ENCODE data around the gene PLEKHG4B.
"Not testable (repeated sequence)": the region's sequence is repeated elsewhere in the genome, so short reads cannot be mapped to it uniquely, and the experiment has no call there.

The PLEKHG4B gene

DNA sequence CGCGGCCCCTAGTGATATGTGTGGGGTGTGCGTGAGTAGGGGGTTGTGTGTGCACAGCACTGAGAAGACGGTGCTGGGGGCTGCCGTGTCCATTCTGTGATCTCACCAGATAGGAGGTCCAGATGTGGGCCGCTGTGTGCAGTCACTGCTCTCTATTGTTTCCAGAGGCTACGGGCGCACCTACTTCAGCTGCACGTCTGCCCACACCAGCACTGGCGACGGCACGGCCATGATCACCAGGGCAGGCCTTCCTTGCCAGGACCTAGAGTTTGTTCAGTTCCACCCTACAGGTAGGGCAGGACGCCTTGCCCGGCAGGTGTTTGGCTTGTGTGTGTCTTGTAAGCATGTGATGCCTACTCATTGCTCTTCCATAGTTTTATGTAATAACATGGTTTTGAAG lies 138.7 kb downstream of the PLEKHG4B start:
- H3K27me3 ChIP-seq (ENCODE audit: low read length), result no peaks in the 10 kb centered on the region
- no peaks in the 10 kb centered on the region for H3K9me2 ChIP-seq (replicated peaks; ENCODE audit: insufficient read depth, low read length)
- TF ChIP-seq, protein P1, sequence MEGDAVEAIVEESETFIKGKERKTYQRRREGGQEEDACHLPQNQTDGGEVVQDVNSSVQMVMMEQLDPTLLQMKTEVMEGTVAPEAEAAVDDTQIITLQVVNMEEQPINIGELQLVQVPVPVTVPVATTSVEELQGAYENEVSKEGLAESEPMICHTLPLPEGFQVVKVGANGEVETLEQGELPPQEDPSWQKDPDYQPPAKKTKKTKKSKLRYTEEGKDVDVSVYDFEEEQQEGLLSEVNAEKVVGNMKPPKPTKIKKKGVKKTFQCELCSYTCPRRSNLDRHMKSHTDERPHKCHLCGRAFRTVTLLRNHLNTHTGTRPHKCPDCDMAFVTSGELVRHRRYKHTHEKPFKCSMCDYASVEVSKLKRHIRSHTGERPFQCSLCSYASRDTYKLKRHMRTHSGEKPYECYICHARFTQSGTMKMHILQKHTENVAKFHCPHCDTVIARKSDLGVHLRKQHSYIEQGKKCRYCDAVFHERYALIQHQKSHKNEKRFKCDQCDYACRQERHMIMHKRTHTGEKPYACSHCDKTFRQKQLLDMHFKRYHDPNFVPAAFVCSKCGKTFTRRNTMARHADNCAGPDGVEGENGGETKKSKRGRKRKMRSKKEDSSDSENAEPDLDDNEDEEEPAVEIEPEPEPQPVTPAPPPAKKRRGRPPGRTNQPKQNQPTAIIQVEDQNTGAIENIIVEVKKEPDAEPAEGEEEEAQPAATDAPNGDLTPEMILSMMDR (IDR thresholded peaks at IDR 0.05; ENCODE audit: insufficient read depth, low read length, poor library complexity, severe bottlenecking), result no peak
- no peaks in the 10 kb centered on the region for H3K79me2 ChIP-seq (ENCODE audit: insufficient read depth, low read length)
- H3K9ac ChIP-seq (ENCODE audit: low read length), result no peak overlapping the region
- no peaks in the 10 kb centered on the region; the same call in 1 of the 2 replicates for H3F3A ChIP-seq (ENCODE audit: insufficient read depth)
- H3K9me3 ChIP-seq (ENCODE audit: insufficient read depth, low read length), result no peaks in the 10 kb centered on the region
- H4K20me1 ChIP-seq (ENCODE audit: low read depth, low read length), result no peaks in the 10 kb centered on the region
- peaks cover 5% of the 10 kb centered on the region; the same call in 1 of the 2 replicates for H3K36me3 ChIP-seq (ENCODE audit: low read length)
- H3K4me3 ChIP-seq (ENCODE audit: insufficient read depth, low read length, poor library complexity, severe bottlenecking), result no peak overlapping the region
- no peak overlapping the region for H3K4me2 ChIP-seq (ENCODE audit: low read depth, low read length, poor library complexity, severe bottlenecking)
- no peak overlapping the region for H2AFZ ChIP-seq (ENCODE audit: low read depth, low read length, severe bottlenecking)
- no peak overlapping the region for H3K27ac ChIP-seq (ENCODE audit: low read depth, low read length)

DNA sequence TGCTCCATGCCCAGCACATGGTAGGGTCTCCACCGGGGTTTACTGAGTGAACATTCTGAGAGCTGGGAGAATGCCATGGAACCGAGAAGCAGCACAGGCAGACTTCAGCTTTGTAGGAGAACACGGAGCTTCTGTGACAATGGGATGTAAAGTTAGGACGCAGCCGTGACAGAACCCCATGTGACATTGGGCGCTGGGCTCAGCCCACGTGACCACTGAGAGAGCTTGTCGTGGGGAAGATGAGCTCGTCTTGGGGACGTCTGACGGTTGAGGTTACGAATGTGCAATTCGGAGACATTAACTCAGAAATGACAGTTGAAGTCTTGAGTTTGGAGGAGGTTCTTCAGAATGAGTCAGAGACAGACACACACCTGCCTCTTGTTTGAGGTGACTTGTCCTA lies 139.7 kb downstream of the PLEKHG4B start:
- no peaks in the 10 kb centered on the region for H4K20me1 ChIP-seq (ENCODE audit: low read depth, low read length)
- H3K27ac ChIP-seq (ENCODE audit: low read depth, low read length), result no peak overlapping the region
- H3K9me3 ChIP-seq (ENCODE audit: insufficient read depth, low read length), result no peaks in the 10 kb centered on the region
- H3K4me3 ChIP-seq (ENCODE audit: insufficient read depth, low read length, poor library complexity, severe bottlenecking), result no peak overlapping the region
- H3K36me3 ChIP-seq (ENCODE audit: low read length), result peaks cover 5% of the 10 kb centered on the region; the same call in 1 of the 2 replicates
- no peaks in the 10 kb centered on the region; the same call in 1 of the 2 replicates for H3F3A ChIP-seq (ENCODE audit: insufficient read depth)
- no peaks in the 10 kb centered on the region for H3K9me2 ChIP-seq (replicated peaks; ENCODE audit: insufficient read depth, low read length)
- H3K27me3 ChIP-seq (ENCODE audit: low read length), result no peaks in the 10 kb centered on the region
- no peak overlapping the region for H3K9ac ChIP-seq (ENCODE audit: low read length)
- H2AFZ ChIP-seq (ENCODE audit: low read depth, low read length, severe bottlenecking), result no peak overlapping the region
- TF ChIP-seq, protein P1 (IDR thresholded peaks at IDR 0.05; ENCODE audit: insufficient read depth, low read length, poor library complexity, severe bottlenecking), result no peak
- TF ChIP-seq EZH2phosphoT487 (conservative IDR thresholded peaks at IDR 0.05; ENCODE audit: low read length), result no peak
- H3K79me2 ChIP-seq (ENCODE audit: insufficient read depth, low read length), result no peaks in the 10 kb centered on the region
- no peak overlapping the region for H3K4me2 ChIP-seq (ENCODE audit: low read depth, low read length, poor library complexity, severe bottlenecking)

GRCh38 chr5:233426-233825 lies 141.5 kb downstream of the PLEKHG4B start:
- not testable (repeated sequence) for H3K27me3 ChIP-seq (ENCODE audit: low read length); H3K9me3 ChIP-seq (ENCODE audit: insufficient read depth, low read length); H3K4me2 ChIP-seq (ENCODE audit: low read depth, low read length, poor library complexity, severe bottlenecking); H2AFZ ChIP-seq (ENCODE audit: low read depth, low read length, severe bottlenecking); H3K36me3 ChIP-seq (ENCODE audit: low read length); H3K4me3 ChIP-seq (ENCODE audit: insufficient read depth, low read length, poor library complexity, severe bottlenecking); H3F3A ChIP-seq (ENCODE audit: insufficient read depth); H3K9ac ChIP-seq (ENCODE audit: low read length); H4K20me1 ChIP-seq (ENCODE audit: low read depth, low read length); H3K27ac ChIP-seq (ENCODE audit: low read depth, low read length); H3K79me2 ChIP-seq (ENCODE audit: insufficient read depth, low read length); H3K9me2 ChIP-seq (replicated peaks; ENCODE audit: insufficient read depth, low read length)

DNA sequence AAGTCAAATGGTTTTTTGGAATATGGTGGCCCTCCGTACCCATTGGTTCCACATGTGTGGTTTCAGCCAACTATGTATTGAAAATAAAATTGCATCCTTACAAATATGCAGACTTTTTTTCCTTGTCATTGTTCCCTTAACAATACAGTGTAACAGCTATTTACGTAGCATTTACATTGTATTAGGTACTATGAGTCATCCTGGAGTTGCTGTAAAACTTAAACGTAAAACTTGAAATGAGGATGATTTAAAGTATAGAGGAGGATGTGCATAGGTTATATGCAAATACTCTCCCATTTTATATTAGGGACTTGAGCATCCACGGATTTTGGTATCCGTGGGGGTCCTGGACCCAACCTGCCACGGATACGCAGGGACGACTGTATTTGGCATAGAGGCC lies 142.5 kb downstream of the PLEKHG4B start:
- TF ChIP-seq, protein P1 (IDR thresholded peaks at IDR 0.05; ENCODE audit: insufficient read depth, low read length, poor library complexity, severe bottlenecking), result no peak
- no peak for TF ChIP-seq EZH2phosphoT487 (conservative IDR thresholded peaks at IDR 0.05; ENCODE audit: low read length)
- H4K20me1 ChIP-seq (ENCODE audit: low read depth, low read length), result no peaks in the 10 kb centered on the region
- 0 out of 2 replicates have a peak, but pooled peaks cover 4% of the 10 kb centered on the region for H3K36me3 ChIP-seq (ENCODE audit: low read length)

GRCh38 chr5:235527-235926 lies 143.6 kb downstream of the PLEKHG4B start:
- H3K36me3 ChIP-seq (ENCODE audit: low read length); H3F3A ChIP-seq (ENCODE audit: insufficient read depth); H2AFZ ChIP-seq (ENCODE audit: low read depth, low read length, severe bottlenecking); H3K4me2 ChIP-seq (ENCODE audit: low read depth, low read length, poor library complexity, severe bottlenecking); H3K9me2 ChIP-seq (replicated peaks; ENCODE audit: insufficient read depth, low read length); H3K79me2 ChIP-seq (ENCODE audit: insufficient read depth, low read length); H4K20me1 ChIP-seq (ENCODE audit: low read depth, low read length); H3K27ac ChIP-seq (ENCODE audit: low read depth, low read length); H3K4me3 ChIP-seq (ENCODE audit: insufficient read depth, low read length, poor library complexity, severe bottlenecking); H3K9ac ChIP-seq (ENCODE audit: low read length); H3K9me3 ChIP-seq (ENCODE audit: insufficient read depth, low read length); H3K27me3 ChIP-seq (ENCODE audit: low read length): not testable (repeated sequence)

More for the DNA sequence above, 142.5 kb downstream of the PLEKHG4B start:
- Histone ChIP-seq H3K4me3 (ENCODE audit: insufficient read depth, low read length, poor library complexity, severe bottlenecking) (no peak overlapping the region), H3K9me2 (replicated peaks; ENCODE audit: insufficient read depth, low read length) (no peaks in the 10 kb centered on the region), H3K27ac (ENCODE audit: low read depth, low read length) (no peak overlapping the region), H3K9me3 (ENCODE audit: insufficient read depth, low read length) (no peaks in the 10 kb centered on the region), H3F3A (ENCODE audit: insufficient read depth) (no peaks in the 10 kb centered on the region), H3K9ac (ENCODE audit: low read length) (no peak overlapping the region), H2AFZ (ENCODE audit: low read depth, low read length, severe bottlenecking) (no peak overlapping the region), H3K4me2 (ENCODE audit: low read depth, low read length, poor library complexity, severe bottlenecking) (no peak overlapping the region), H3K27me3 (ENCODE audit: low read length) (no peaks in the 10 kb centered on the region), H3K79me2 (ENCODE audit: insufficient read depth, low read length) (no peaks in the 10 kb centered on the region)

DNA sequence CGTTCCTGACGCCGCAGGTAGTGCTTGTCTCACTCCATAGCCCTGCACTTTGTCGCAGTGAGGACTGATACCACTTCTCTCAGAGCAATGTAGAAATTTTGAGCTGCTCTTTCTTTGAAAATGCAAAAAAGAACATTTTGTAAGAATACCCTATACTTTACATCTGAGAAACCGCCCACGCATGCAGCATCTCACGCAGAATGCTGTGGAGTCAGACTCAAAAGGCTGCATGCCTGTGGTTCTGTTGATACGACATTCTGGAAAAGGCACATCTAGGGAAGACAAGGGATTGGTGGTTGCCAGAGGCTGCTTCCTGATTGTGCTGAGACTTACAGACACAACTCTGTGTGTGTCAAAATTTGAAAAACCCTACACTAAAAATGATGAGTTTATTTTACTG lies 146.0 kb downstream of the PLEKHG4B start:
- not testable (repeated sequence) for H3K9me2 ChIP-seq (replicated peaks; ENCODE audit: insufficient read depth, low read length); H3K9ac ChIP-seq (ENCODE audit: low read length); H4K20me1 ChIP-seq (ENCODE audit: low read depth, low read length); H2AFZ ChIP-seq (ENCODE audit: low read depth, low read length, severe bottlenecking); H3K27ac ChIP-seq (ENCODE audit: low read depth, low read length); H3K79me2 ChIP-seq (ENCODE audit: insufficient read depth, low read length); H3K9me3 ChIP-seq (ENCODE audit: insufficient read depth, low read length); H3K27me3 ChIP-seq (ENCODE audit: low read length); H3K4me3 ChIP-seq (ENCODE audit: insufficient read depth, low read length, poor library complexity, severe bottlenecking); H3K4me2 ChIP-seq (ENCODE audit: low read depth, low read length, poor library complexity, severe bottlenecking); H3F3A ChIP-seq (ENCODE audit: insufficient read depth)
- peaks cover 12% of the 10 kb centered on the region; the same call in 1 of the 2 replicates for H3K36me3 ChIP-seq (ENCODE audit: low read length)
